Measurements from ENCODE around the gene TLK1. TPM values are rescaled to one million over a fixed set of nuclear protein-coding genes. Genes with fewer than 3 reads are reported as not detected.

Gene TLK1
- total and polyA plus RNA-seq, 2 experiments from 2014 or later: 41.2 to 45.0 TPM

- peaks cover 16% of the 10 kb centered on the region for H4K20me1 ChIP-seq (replicated peaks; ENCODE audit: insufficient read depth)
- Mint-ChIP-seq H3K9me3 (peaks cover 4% of the 10 kb centered on the region; the same call in 2 of the 3 replicates), H3K27me3 (ENCODE audit: insufficient read depth, low read depth, poor library complexity) (no peaks in the 10 kb centered on the region), H3K4me1 (peaks cover 23% of the 10 kb centered on the region), H3K27ac (no peak overlapping the region), H3K36me3 (ENCODE audit: low read depth) (peaks cover 38% of the 10 kb centered on the region), H3K4me3 (no peak overlapping the region)
- TF ChIP-seq REST (IDR thresholded peaks at IDR 0.05; ENCODE audit: unreplicated experiment): no peak
- TF ChIP-seq EZH2phosphoT487 (IDR thresholded peaks at IDR 0.05; ENCODE audit: unreplicated experiment): no peak
- TF ChIP-seq EZH2 (IDR thresholded peaks at IDR 0.05; ENCODE audit: low read depth, unreplicated experiment): no peak
- TF ChIP-seq, protein P1, sequence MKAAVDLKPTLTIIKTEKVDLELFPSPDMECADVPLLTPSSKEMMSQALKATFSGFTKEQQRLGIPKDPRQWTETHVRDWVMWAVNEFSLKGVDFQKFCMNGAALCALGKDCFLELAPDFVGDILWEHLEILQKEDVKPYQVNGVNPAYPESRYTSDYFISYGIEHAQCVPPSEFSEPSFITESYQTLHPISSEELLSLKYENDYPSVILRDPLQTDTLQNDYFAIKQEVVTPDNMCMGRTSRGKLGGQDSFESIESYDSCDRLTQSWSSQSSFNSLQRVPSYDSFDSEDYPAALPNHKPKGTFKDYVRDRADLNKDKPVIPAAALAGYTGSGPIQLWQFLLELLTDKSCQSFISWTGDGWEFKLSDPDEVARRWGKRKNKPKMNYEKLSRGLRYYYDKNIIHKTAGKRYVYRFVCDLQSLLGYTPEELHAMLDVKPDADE (IDR thresholded peaks at IDR 0.05): no peak
- no peak for TF ChIP-seq JUNB (IDR thresholded peaks at IDR 0.05; ENCODE audit: unreplicated experiment)
- no peak for TF ChIP-seq STAT1 (IDR thresholded peaks at IDR 0.05; ENCODE audit: unreplicated experiment)
- no peak for TF ChIP-seq NANOG (IDR thresholded peaks at IDR 0.05; ENCODE audit: borderline replicate concordance)
- no peak for TF ChIP-seq ZNF331 (CRISPR knock-in tag; IDR thresholded peaks at IDR 0.05; ENCODE audit: low read depth)
- no peak for TF ChIP-seq POLR2AphosphoS5 (IDR thresholded peaks at IDR 0.05; ENCODE audit: low read depth)
- no peak for TF ChIP-seq ZNF114 (CRISPR knock-in tag; IDR thresholded peaks at IDR 0.05)
- TF ChIP-seq, protein P2, sequence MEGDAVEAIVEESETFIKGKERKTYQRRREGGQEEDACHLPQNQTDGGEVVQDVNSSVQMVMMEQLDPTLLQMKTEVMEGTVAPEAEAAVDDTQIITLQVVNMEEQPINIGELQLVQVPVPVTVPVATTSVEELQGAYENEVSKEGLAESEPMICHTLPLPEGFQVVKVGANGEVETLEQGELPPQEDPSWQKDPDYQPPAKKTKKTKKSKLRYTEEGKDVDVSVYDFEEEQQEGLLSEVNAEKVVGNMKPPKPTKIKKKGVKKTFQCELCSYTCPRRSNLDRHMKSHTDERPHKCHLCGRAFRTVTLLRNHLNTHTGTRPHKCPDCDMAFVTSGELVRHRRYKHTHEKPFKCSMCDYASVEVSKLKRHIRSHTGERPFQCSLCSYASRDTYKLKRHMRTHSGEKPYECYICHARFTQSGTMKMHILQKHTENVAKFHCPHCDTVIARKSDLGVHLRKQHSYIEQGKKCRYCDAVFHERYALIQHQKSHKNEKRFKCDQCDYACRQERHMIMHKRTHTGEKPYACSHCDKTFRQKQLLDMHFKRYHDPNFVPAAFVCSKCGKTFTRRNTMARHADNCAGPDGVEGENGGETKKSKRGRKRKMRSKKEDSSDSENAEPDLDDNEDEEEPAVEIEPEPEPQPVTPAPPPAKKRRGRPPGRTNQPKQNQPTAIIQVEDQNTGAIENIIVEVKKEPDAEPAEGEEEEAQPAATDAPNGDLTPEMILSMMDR (conservative IDR thresholded peaks at IDR 0.05; ENCODE audit: low read depth in 2 of 2): no peak
- no peak for TF ChIP-seq CREB1 (CRISPR knock-in tag; IDR thresholded peaks at IDR 0.05; ENCODE audit: low read depth)
- TF ChIP-seq ZNF462 (CRISPR knock-in tag; IDR thresholded peaks at IDR 0.05): no peak
- no peak overlapping the region for H2AFZ ChIP-seq
- H3K36me3 ChIP-seq (ENCODE audit: insufficient read depth): no peaks in the 10 kb centered on the region
- H3F3A ChIP-seq (replicated peaks; ENCODE audit: low read depth): no peaks in the 10 kb centered on the region
- ATAC-seq: no peak
- H3K4me2 ChIP-seq: no peak overlapping the region
- peaks cover 98% of the 10 kb centered on the region for H3K79me2 ChIP-seq (replicated peaks; ENCODE audit: insufficient read depth)
- no peak overlapping the region for H3K27ac ChIP-seq (ENCODE audit: low read depth)
- peaks cover 12% of the 10 kb centered on the region; the same call in 1 of the 2 replicates for H3K4me1 ChIP-seq (ENCODE audit: insufficient read depth)
- no peaks in the 10 kb centered on the region for H3K27me3 ChIP-seq (ENCODE audit: insufficient read depth)
- H3K9me2 ChIP-seq (ENCODE audit: insufficient read depth): no peaks in the 10 kb centered on the region; the same call in 1 of the 2 replicates
- no peak overlapping the region for H3K4me3 ChIP-seq
- DNase-seq (ENCODE audit: low spot score): no peak
Observed at GRCh38 chr2:171095014-171095582, 65.6 kb downstream of the TLK1 start.
